GM12878 (cell line): ENCODE results near the gene SDF4. TPM values are rescaled to one million over a fixed set of nuclear protein-coding genes. Genes with fewer than 3 reads are reported as not detected.

Source experiments
- ATAC-seq: fragments of 200-7000 bp; cut with Tn5 transposase; 3 replicates; pipeline ENCODE4 v1.9.1; 2020; ENCODE audit warnings: mild to moderate bottlenecking, moderate library complexity
- BruUV-seq: library from RNA; stranded (reverse); fragments of 400-500 nt; replicated peaks from 2 replicates; lab custom pipeline; 2021; lab: Mats Ljungman, UMichigan
- CTCF ChIA-PET: fragments of 300-600 bp; sonication (Branson Sonifier 250); formaldehyde crosslinking; extraction: SDS; loops from one replicate; lab custom pipeline; 2021; ENCODE audit warnings: inconsistent platforms; lab: Yijun Ruan, JAX
- POLR2A ChIA-PET: fragments of 350-600 bp; formaldehyde crosslinking; extraction: SDS; loops from one replicate; lab custom pipeline; 2021; ENCODE audit warnings: inconsistent platforms; lab: Charles Lee
- RAD21 ChIA-PET: fragments of 300-600 bp; sonication (Branson Sonifier 250); formaldehyde crosslinking; loops from one replicate; lab custom pipeline; 2023; ENCODE audit warnings: antibody characterized with exemption; ENCODE audit not compliant: unreplicated experiment; lab: Charles Lee
- SMC1A ChIA-PET: fragments of 300-600 bp; sonication (Branson Sonifier 250); formaldehyde crosslinking; loops from one replicate; lab custom pipeline; 2023; ENCODE audit not compliant: unreplicated experiment, uncharacterized antibody; lab: Charles Lee
- DNase-seq: peaks from one replicate; pipeline ENCODE4 v3.0.0-alpha.2; 2011; ENCODE audit warnings: low read depth, low spot score
- FAIRE-seq: peaks from 3 replicates; lab custom pipeline; 2011; peaks lifted over from hg19 to GRCh38; lab: Jason Lieb, UNC
- H2AFZ ChIP-seq: 2 replicates; pipeline ENCODE4 v1.6.0; 2011; ENCODE audit warnings: low read depth, low read length, control low read depth; ENCODE audit not compliant: control insufficient read depth
- H3K27ac ChIP-seq: 2 replicates; pipeline ENCODE4 v1.5.1; 2011; ENCODE audit warnings: control low read depth; ENCODE audit not compliant: control insufficient read depth, insufficient read depth
- H3K27me3 ChIP-seq, 2 experiments: replicated peaks in 1 of 2; 2 replicates each; pipeline versions ENCODE4 v1.6.0 to v1.6.1; 2011; ENCODE audit warnings: low read length in 1 of 2; ENCODE audit not compliant: control insufficient read depth in 2 of 2, insufficient read depth in 2 of 2
- H3K36me3 ChIP-seq, 2 experiments: 2 replicates each; pipeline ENCODE4 v1.5.1; 2011; ENCODE audit warnings: low read length in 1 of 2; ENCODE audit not compliant: control insufficient read depth in 2 of 2, insufficient read depth in 2 of 2
- H3K4me1 ChIP-seq: 2 replicates; pipeline ENCODE4 v1.6.1; 2011; ENCODE audit warnings: mild to moderate bottlenecking, low read length, moderate library complexity, mixed read lengths; ENCODE audit not compliant: control insufficient read depth, insufficient read depth
- H3K4me2 ChIP-seq: 2 replicates; pipeline ENCODE4 v1.6.0; 2011; ENCODE audit warnings: control low read depth; ENCODE audit not compliant: control insufficient read depth, insufficient read depth
- H3K4me3 ChIP-seq: fragments of 200-600 bp; sonication (generic); 2 replicates; pipeline ENCODE4 v1.5.1; 2016
- H3K79me2 ChIP-seq: 2 replicates; pipeline ENCODE4 v1.6.0; 2011; ENCODE audit warnings: low read length; ENCODE audit not compliant: control insufficient read depth, insufficient read depth
- H3K9ac ChIP-seq: 2 replicates; pipeline ENCODE4 v1.8.0; 2011; ENCODE audit warnings: low read length, control low read depth, mixed read lengths; ENCODE audit not compliant: control insufficient read depth, insufficient read depth
- H3K9me3 ChIP-seq: replicated peaks from 3 replicates; pipeline ENCODE4 v1.5.1; 2011; ENCODE audit warnings: mild to moderate bottlenecking, low read length; ENCODE audit not compliant: control insufficient read depth, insufficient read depth
- H4K20me1 ChIP-seq: 2 replicates; pipeline ENCODE4 v1.6.0; 2011; ENCODE audit not compliant: control insufficient read depth, insufficient read depth
- BCL11A ChIP-seq: IDR thresholded peaks from 2 replicates; pipeline ENCODE4 v1.6.1; 2011; ENCODE audit warnings: low read depth, low read length
- BCL3 ChIP-seq: IDR thresholded peaks from 2 replicates; pipeline ENCODE4 v1.6.1; 2011; ENCODE audit warnings: borderline replicate concordance, low read depth, mild to moderate bottlenecking, moderate library complexity, low read length; ENCODE audit not compliant: insufficient read depth, poor library complexity, severe bottlenecking
- BMI1 ChIP-seq: fragments of 450-650 bp; IDR thresholded peaks from 2 replicates; pipeline ENCODE4 v1.6.1; 2016; ENCODE audit warnings: mild to moderate bottlenecking, moderate library complexity, borderline replicate concordance
- CBX3 ChIP-seq: fragments of 200-600 bp; sonication (generic); IDR thresholded peaks from 2 replicates; pipeline ENCODE4 v1.6.1; 2016; ENCODE audit warnings: low read depth, borderline replicate concordance
- DPF2 ChIP-seq: fragments of 450-650 bp; IDR thresholded peaks from 2 replicates; pipeline ENCODE4 v1.6.1; 2017; ENCODE audit warnings: mild to moderate bottlenecking
- IRF3 ChIP-seq: fragments of 450-650 bp; IDR thresholded peaks from 2 replicates; pipeline ENCODE4 v1.6.1; 2014; ENCODE audit warnings: mild to moderate bottlenecking
- KAT2A ChIP-seq: conservative IDR thresholded peaks from 2 replicates; pipeline ENCODE4 v1.6.1; 2011; ENCODE audit warnings: low read depth, low read length; ENCODE audit not compliant: control insufficient read depth
- PAX5 ChIP-seq: IDR thresholded peaks from 2 replicates; pipeline ENCODE4 v1.6.1; 2011; ENCODE audit warnings: low read depth, low read length, borderline replicate concordance
- POLR2A ChIP-seq: IDR thresholded peaks from 2 replicates; pipeline ENCODE4 v1.6.1; 2011; ENCODE audit warnings: low read depth, mild to moderate bottlenecking, low read length
- POLR2AphosphoS5 ChIP-seq: IDR thresholded peaks from 2 replicates; pipeline ENCODE4 v1.6.1; 2011; ENCODE audit warnings: mild to moderate bottlenecking, low read length, inconsistent platforms
- WRNIP1 ChIP-seq: IDR thresholded peaks from 2 replicates; pipeline ENCODE4 v1.6.1; 2011; ENCODE audit warnings: low read depth, low read length, improper control_type of control experiment, borderline replicate concordance
- ZBTB33 ChIP-seq: fragments of 450-650 bp; IDR thresholded peaks from 2 replicates; pipeline ENCODE4 v1.6.1; 2017; ENCODE audit warnings: mild to moderate bottlenecking
- WGBS: methylation state at CpG from one replicate; pipeline ENCODE4 v1.1.6; 2016; ENCODE audit warnings: low lambda C conversion rate; ENCODE audit not compliant: insufficient replicate concordance, insufficient coverage; ENCODE audit errors: missing lambda C conversion rate; 5-methylcytosine and 5-hydroxymethylcytosine counted together
- in situ Hi-C: fragments of 300-500 bp; cut with MboI; formaldehyde crosslinking; loops from 9 replicates; pipeline ENCODE4 v1.14.3; 2018; ENCODE audit warnings: mixed read lengths
- intact Hi-C: fragments of 100-400 bp; cut with micrococcal nuclease; formaldehyde crosslinking; loops from one replicate; pipeline ENCODE4 v1.14.2; 2022; ENCODE audit not compliant: unreplicated experiment
- polyA plus RNA-seq, 11 experiments: library from polyadenylated mRNA; depleted of rRNA in 4 of 11; unstranded in 6 of 11; stranded (reverse) in 5 of 11; fragments of >200 nt; fragmentation: Nextera tagmentation in 4 of 11; fragmentation: Illumina TruSeq in 1 of 11; extraction: Ambion mirVana in 4 of 11; extraction: Trizol in 1 of 11; gene quantifications; 1 replicate in 1 of 11; 2 replicates in 10 of 11; pipeline versions ENCODE4 v1.2.1 to v1.2.3, GENCODE V29; 2011 to 2016; ENCODE audit warnings: inconsistent platforms in 2 of 11, missing spikeins in 2 of 11, low read depth in 1 of 11
- total RNA-seq, 4 experiments: library from RNA; depleted of rRNA in 3 of 4; stranded (reverse); fragments of >200 nt in 3 of 4; fragmentation: Illumina TruSeq in 1 of 4; extraction: Trizol in 1 of 4; gene quantifications; 2 replicates each; pipeline versions ENCODE4 v1.2.1 to v1.2.3, GENCODE V29; 2013 to 2021

Gene SDF4
- total and polyA plus RNA-seq, 10 of the 15 experiments (the other 5 are each of a cell fraction or from before 2014, with no cell fraction given) = 0.44 to 97.2 (median 40.2) TPM

GRCh38 chr1:1259119-1259488, 27.3 kb upstream of the SDF4 start:
- Histone ChIP-seq H3K9ac (no peak overlapping the region), H3K36me3 (peaks cover 19 to 22% of the 10 kb centered on the region in 2 experiments), H3K4me3 (no peak overlapping the region), H3K4me1 (no peaks in the 10 kb centered on the region), H3K27ac (no peak overlapping the region), H2AFZ (no peak overlapping the region), H3K79me2 (no peaks in the 10 kb centered on the region)
- in situ Hi-C loops = no loop called here
- no TSS peak for BruUV-seq
- 98% methylated on average over 22 of the region's 22 CpGs for WGBS
- RAD21 ChIA-PET = no interaction called here
- ATAC-seq = no peak
- FAIRE-seq = no peak
- TF ChIP-seq BCL3 = no peak
- TF ChIP-seq WRNIP1 = no peak
- no peak for TF ChIP-seq BMI1
- no peak for TF ChIP-seq CBX3
- TF ChIP-seq BCL11A = no peak
- peak; percentile 40; the same call in 1 of the 2 replicates for TF ChIP-seq POLR2AphosphoS5
- TF ChIP-seq PAX5 = no peak
- TF ChIP-seq ZBTB33 = no peak
- no peak for TF ChIP-seq DPF2
- peak; percentile 74 for TF ChIP-seq POLR2A
- no peak for TF ChIP-seq IRF3
- no peak for TF ChIP-seq KAT2A
- TF ChIP-seq, all 136 proteins: peak for 2
- ChIA-PET CTCF (no interaction called here), SMC1A (no interaction called here), POLR2A (no interaction called here)
- intact Hi-C loops = no loop called here
- Histone ChIP-seq H4K20me1 (no peaks in the 10 kb centered on the region), H3K27me3 (no peaks in the 10 kb centered on the region), H3K9me3 (no peaks in the 10 kb centered on the region), H3K4me2 (no peak overlapping the region)
- DNase-seq = no peak
